Hepatocyte (in vitro differentiated cells): ENCODE results near the gene NELL2.

ENCODE experiments used
- EZH2phosphoT487 ChIP-seq: fragments of 200-600 bp; sonication (generic); IDR thresholded peaks from one replicate; pipeline ENCODE4 v1.6.1; 2018; ENCODE audit warnings: antibody characterized with exemption, mild to moderate bottlenecking, low read depth, moderate library complexity; ENCODE audit not compliant: unreplicated experiment, severe bottlenecking
- TF ChIP-seq, protein P1 (sequence below): fragments of 200-600 bp; sonication (generic); IDR thresholded peaks from 2 replicates; pipeline ENCODE4 v1.5.1; 2016; ENCODE audit warnings: antibody characterized with exemption, mild to moderate bottlenecking; ENCODE audit not compliant: poor library complexity

DNA sequence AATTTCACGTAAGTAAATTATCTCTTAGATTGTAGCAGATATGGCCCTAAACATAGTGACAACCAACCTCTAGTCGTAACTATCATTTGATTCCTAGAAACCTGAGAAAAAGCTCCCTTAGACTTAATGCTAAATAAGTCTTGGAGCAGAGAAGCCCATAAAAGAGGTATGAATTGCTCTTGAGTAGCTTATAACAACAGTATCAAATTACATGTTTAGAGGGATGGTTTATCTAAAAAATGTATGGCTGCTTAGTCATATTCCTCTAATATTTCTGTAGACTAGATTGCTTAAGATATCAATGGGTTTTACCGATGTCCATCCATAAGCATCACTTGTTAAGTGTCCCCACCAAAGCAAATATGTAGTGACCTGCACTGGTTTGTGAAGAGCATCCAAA lies 259.7 kb downstream of the NELL2 start:
- no peak for TF ChIP-seq EZH2phosphoT487
- TF ChIP-seq, protein P1, sequence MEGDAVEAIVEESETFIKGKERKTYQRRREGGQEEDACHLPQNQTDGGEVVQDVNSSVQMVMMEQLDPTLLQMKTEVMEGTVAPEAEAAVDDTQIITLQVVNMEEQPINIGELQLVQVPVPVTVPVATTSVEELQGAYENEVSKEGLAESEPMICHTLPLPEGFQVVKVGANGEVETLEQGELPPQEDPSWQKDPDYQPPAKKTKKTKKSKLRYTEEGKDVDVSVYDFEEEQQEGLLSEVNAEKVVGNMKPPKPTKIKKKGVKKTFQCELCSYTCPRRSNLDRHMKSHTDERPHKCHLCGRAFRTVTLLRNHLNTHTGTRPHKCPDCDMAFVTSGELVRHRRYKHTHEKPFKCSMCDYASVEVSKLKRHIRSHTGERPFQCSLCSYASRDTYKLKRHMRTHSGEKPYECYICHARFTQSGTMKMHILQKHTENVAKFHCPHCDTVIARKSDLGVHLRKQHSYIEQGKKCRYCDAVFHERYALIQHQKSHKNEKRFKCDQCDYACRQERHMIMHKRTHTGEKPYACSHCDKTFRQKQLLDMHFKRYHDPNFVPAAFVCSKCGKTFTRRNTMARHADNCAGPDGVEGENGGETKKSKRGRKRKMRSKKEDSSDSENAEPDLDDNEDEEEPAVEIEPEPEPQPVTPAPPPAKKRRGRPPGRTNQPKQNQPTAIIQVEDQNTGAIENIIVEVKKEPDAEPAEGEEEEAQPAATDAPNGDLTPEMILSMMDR = no peak
